AG04449 (cell line): ENCODE data around the gene SMOC2.

Source experiments
- CTCF ChIA-PET: fragments of 350-600 bp; formaldehyde crosslinking; extraction: SDS; loops from one replicate; lab custom pipeline; 2021; ENCODE audit warnings: antibody characterized with exemption; lab: Yijun Ruan, JAX
- POLR2A ChIA-PET: fragments of 400-600, 350-600 bp; formaldehyde crosslinking; extraction: SDS; loops from one replicate; lab custom pipeline; 2020; ENCODE audit warnings: antibody characterized with exemption, inconsistent platforms; lab: Yijun Ruan, JAX
- DNase-seq: peaks from one replicate; pipeline ENCODE4 v3.0.0-alpha.2; 2010; ENCODE audit warnings: low read depth, low spot score
- H3K4me3 ChIP-seq: 2 replicates; pipeline ENCODE4 v1.5.1; 2011; ENCODE audit warnings: low read depth, mild to moderate bottlenecking, control low read depth, low read length
- TF ChIP-seq, protein P1 (sequence below): IDR thresholded peaks from one replicate; pipeline ENCODE4 v1.5.1; 2011; ENCODE audit warnings: mild to moderate bottlenecking, moderate library complexity, low read length, control low read depth, inconsistent platforms; ENCODE audit not compliant: insufficient read depth; ENCODE audit errors: missing control alignments

Gene SMOC2

DNA sequence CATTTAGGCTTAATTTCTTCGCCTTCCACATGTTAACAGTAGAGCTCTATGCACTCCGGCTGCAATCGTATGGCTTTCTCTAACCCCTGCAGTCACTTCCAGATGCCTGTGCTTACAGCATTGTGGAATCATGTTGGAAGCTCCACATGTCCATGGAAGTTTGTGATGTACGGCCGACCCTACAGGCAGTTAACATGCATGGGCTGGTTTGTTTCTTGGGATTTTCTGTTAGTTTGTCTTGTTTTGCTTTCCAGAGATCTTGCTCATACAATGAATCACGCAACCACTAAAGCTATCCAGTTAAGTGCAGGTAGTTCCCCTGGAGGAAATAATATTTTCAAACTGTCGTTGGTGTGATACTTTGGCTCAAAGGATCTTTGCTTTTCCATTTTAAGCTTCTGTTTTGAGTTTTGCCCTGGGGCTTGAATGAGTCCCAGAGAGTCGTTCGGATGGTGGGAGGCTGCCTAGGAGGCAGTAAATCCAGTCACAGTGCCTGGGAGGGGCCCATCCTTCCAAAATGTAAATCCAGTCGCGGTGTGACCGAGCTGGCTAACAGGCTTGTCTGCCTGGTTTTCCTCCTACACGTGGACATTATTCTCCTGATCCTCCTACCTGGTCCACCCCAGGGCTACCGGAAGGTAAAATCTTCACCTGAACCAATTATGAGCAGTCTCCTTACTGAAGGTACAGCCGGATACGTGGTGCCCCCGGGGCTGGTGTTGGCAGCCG, 225.9 kb downstream of the SMOC2 start:
- H3K4me3 ChIP-seq: no peak overlapping the region
- ChIA-PET POLR2A (no interaction called here), CTCF (no interaction called here)
- TF ChIP-seq, protein P1, sequence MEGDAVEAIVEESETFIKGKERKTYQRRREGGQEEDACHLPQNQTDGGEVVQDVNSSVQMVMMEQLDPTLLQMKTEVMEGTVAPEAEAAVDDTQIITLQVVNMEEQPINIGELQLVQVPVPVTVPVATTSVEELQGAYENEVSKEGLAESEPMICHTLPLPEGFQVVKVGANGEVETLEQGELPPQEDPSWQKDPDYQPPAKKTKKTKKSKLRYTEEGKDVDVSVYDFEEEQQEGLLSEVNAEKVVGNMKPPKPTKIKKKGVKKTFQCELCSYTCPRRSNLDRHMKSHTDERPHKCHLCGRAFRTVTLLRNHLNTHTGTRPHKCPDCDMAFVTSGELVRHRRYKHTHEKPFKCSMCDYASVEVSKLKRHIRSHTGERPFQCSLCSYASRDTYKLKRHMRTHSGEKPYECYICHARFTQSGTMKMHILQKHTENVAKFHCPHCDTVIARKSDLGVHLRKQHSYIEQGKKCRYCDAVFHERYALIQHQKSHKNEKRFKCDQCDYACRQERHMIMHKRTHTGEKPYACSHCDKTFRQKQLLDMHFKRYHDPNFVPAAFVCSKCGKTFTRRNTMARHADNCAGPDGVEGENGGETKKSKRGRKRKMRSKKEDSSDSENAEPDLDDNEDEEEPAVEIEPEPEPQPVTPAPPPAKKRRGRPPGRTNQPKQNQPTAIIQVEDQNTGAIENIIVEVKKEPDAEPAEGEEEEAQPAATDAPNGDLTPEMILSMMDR: no peak
- DNase-seq: no peak

DNA sequence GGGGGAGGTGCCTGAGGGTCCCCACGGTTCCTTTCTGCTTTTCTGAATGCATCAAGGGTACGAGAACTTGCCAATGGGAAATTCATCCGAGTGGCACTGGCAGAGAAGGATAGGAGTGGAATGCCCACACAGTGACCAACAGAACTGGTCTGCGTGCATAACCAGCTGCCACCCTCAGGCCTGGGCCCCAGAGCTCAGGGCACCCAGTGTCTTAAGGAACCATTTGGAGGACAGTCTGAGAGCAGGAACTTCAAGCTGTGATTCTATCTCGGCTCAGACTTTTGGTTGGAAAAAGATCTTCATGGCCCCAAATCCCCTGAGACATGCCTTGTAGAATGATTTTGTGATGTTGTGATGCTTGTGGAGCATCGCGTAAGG, 226.4 kb downstream of the SMOC2 start:
- ChIA-PET CTCF (no interaction called here), POLR2A (no interaction called here)
- no peak for DNase-seq
- no peak overlapping the region for H3K4me3 ChIP-seq
- TF ChIP-seq, protein P1: no peak

DNA sequence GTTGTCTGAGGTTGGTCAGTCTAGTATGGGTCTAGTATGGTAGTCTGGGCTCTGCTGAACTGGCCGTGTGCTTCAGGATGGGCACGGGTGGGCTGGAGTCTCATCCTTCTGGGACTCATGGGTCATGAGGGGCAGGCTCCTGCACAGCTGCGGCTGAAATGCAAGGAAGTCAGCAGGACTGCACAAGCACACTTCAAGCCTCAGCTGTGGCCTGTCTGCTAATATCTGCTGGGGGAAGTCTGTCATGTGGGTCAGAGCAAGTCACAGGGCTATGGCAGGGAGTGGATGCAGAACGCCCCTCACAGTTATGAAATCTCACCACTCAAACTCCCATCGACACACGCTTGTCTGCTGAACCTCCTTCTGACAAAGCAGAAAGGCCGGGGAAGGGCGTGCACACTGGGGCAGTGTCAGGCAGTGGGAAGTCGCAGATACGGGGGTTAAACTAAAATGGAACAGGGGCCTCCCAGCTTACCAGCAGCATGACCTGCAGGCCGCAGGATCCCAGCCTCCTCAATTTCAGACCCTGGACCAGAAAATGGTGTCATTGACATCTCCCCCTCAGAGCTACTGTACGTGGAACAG, 229.5 kb downstream of the SMOC2 start:
- H3K4me3 ChIP-seq: no peak overlapping the region
- DNase-seq: no peak
- ChIA-PET POLR2A (no interaction called here), CTCF (no interaction called here)
- TF ChIP-seq, protein P1: no peak

DNA sequence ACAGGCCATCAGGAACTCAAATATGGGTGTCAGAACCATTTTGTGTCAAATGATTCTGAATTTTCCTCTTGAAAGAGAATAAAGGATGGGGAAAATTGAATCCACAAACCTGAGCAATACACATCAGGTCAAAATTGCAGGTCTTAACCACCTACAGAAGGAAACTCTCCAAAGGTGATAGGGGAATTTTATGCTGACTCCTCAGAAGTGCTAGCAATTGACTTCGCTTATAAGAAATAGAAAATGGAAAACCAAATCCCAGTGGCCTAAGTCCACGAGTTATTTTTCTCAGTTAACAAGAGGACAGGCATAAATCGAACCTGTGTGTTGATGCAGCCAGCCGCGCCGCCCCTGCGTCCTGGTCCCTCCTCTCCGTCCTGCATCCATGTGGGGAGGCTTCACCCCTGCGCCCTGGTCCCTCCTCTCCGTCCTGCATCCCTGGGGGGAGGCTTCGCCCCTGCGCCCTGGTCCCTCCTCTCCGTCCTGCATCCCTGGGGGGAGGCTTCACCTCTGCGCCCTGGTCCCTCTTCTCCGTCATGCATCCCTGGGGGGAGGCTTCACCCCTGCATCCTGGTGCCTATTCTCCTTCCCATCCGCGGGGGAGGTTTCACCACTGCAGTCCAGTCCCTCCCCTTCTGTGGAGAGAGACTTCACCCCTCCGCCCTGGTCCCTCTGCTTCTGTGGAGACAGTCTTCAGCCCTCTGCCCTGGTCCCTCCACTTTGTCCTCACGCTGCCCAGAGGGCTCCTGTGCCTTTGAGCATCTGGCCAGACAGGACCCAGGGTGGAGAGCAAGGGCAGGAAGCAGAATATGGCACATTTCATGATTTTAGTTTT, 230.3 kb downstream of the SMOC2 start:
- CTCF ChIA-PET: no interaction called here
- TF ChIP-seq, protein P1: no peak
- H3K4me3 ChIP-seq: no peak overlapping the region
- no peak for DNase-seq
- POLR2A ChIA-PET: no interaction called here

DNA sequence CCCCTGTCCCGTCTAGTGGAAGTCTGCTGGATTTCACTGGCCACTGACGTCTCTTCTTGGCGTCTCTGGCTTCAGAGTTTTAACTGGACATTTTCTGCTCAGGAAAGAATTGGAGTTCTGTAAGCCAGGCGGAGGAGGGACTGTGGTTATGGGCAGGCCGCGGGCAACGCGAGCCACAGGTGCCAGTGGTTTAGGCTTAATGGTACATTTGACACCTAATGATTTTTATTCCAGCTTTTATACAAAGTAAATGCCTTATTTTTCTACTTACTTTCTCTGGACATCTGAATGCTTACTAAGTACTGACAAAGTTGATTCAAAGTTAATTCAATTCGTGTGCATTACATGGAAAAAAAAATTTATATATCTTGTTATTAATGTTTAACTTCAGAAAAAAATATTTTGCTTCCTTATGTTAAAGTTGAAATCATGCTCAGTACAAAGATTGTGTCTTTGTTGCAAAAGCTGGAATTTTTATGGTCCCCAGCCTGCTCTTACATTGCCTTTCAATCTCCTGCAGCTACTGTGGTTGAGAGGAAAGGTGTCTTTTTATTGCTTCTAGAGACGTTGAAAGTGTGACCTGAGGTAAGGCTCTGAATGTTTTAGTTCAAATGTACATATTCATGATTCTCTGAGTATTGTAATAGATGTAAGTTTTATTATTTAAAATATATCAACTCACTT, 231.0 kb downstream of the SMOC2 start:
- POLR2A ChIA-PET: no interaction called here
- DNase-seq: no peak

More for the DNA sequence above, 231.0 kb downstream of the SMOC2 start:
- TF ChIP-seq, protein P1: no peak
- no peak overlapping the region for H3K4me3 ChIP-seq
- CTCF ChIA-PET: no interaction called here
